OCI-LY7 (cell line): ENCODE measurements around the gene DOK1.

ENCODE experiments used
- EZH2phosphoT487 ChIP-seq: fragments of 200-600 bp; sonication (generic); IDR thresholded peaks from 2 replicates; pipeline ENCODE4 v1.6.1; 2018; ENCODE audit warnings: low read depth, borderline replicate concordance, mild to moderate bottlenecking, mixed run types, antibody characterized with exemption, low read length, moderate library complexity, mixed read lengths
- TF ChIP-seq, protein P1 (sequence below): fragments of 200-600 bp; sonication (generic); conservative IDR thresholded peaks from 2 replicates; pipeline ENCODE4 v1.5.1; 2014; ENCODE audit warnings: mild to moderate bottlenecking, antibody characterized with exemption, low read length, moderate library complexity, mixed read lengths

DNA sequence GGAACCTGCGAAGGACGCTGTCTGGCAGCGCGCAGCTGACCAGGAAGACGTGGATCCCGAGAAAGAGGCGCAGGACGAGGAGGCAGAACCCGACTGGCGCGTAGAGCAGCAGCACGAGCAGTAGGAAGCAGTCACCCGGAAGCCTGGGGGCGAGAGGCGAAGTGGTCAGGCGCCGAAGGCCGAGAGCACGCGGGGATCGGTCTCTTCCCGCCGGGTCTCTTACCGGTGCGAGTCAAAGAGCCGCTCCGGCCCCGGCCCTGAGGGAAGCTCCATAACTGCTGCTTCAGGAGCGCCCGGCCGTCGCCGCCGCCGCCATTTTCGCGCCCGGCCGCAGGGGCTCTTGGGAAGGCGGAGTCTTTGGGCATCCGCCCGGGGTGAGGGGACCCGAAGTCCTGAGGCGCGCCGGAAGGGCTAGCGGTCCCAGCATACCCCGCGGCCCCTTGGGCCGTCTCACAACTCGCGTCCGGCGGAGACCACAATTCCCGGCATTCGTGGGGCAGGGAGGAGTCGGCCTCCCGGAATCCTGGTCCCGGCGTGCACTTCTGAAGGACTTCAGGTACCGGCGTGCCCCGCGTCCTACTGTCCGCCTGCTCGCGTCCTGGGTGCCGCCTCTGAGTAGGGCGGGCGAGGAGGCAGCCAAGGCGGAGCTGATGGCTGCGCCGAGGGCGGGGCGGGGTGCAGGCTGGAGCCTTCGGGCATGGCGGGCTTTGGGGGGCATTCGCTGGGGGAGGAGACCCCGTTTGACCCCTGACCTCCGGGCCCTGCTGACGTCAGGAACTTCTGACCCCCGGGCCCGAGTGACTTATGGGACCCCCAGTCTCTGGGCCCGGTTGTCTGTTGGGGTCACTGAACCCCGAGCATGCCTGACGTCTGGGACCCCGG is 24.9 kb upstream of the DOK1 start, which contains the start of the genes AUP1 and HTRA2:
- TF ChIP-seq, protein P1, sequence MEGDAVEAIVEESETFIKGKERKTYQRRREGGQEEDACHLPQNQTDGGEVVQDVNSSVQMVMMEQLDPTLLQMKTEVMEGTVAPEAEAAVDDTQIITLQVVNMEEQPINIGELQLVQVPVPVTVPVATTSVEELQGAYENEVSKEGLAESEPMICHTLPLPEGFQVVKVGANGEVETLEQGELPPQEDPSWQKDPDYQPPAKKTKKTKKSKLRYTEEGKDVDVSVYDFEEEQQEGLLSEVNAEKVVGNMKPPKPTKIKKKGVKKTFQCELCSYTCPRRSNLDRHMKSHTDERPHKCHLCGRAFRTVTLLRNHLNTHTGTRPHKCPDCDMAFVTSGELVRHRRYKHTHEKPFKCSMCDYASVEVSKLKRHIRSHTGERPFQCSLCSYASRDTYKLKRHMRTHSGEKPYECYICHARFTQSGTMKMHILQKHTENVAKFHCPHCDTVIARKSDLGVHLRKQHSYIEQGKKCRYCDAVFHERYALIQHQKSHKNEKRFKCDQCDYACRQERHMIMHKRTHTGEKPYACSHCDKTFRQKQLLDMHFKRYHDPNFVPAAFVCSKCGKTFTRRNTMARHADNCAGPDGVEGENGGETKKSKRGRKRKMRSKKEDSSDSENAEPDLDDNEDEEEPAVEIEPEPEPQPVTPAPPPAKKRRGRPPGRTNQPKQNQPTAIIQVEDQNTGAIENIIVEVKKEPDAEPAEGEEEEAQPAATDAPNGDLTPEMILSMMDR: no peak
- TF ChIP-seq EZH2phosphoT487: no peak
